GM21619 (cell line): ENCODE measurements around the gene CALM1.

Experiments used
- ATAC-seq: cut with Tn5 transposase; IDR thresholded peaks from one replicate; pipeline ENCODE4 v1.9.1; 2021; ENCODE audit not compliant: unreplicated experiment

Gene CALM1

DNA sequence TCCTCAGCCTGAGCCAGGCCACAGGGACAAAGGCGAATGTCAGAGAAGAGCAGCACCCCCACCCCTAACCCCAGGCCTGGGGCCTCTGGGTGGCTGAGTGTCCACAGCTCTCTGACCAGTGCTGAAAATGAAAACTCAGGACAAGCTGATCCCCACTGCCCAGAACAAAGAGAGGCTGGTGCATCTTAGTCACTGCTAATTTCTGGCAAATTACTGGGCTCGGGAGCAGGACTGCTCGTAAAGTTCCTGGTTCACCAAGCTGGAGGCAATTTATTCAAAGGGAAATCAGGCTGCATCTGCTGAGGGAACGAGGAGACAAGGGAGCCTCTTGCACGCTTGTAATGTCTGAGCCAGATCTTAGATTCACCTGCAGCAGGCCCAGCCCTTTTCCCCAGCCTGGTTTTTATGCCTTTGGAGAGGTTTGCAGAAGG is 43.2 kb downstream of the CALM1 start:
- no peak for ATAC-seq

DNA sequence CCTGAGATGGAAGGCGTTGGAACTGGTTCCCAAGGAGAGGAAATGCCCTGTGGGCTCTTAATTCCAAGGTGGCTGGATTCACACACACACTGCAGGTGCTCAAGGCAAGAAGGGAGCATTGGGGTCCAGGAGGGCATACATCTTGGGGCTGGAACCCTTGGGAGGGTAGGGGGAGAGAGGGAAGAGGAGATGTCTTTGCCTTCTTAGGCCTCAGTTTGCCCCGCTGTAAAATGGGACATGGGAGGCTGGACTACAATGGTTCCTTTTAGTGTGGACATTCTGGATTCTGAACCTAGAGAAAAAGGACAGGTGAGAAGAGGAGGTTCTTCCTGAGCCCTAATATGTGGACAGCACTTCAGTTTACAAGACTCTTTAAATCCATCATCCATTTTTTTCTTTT is 43.8 kb downstream of the CALM1 start:
- no peak for ATAC-seq

DNA sequence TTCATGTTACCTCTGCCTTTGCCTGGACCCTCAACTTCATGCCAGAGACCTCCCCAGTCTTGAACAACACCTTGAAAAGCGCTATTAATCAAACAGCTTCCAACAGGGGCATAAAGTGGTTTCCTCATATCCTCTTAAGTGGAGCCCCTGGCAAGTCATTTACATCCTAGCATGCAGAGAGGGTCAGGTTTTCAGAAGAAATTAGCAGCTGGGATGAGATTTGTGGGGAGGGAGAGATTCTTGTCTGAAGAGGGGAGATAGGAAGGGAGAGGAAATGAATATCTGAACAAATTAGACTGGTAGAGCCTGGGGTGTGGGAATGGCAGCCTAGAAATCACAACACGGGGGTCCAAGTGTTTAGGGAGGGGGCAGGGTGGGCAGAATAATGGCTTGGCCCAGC is 45.6 kb downstream of the CALM1 start:
- no peak for ATAC-seq

DNA sequence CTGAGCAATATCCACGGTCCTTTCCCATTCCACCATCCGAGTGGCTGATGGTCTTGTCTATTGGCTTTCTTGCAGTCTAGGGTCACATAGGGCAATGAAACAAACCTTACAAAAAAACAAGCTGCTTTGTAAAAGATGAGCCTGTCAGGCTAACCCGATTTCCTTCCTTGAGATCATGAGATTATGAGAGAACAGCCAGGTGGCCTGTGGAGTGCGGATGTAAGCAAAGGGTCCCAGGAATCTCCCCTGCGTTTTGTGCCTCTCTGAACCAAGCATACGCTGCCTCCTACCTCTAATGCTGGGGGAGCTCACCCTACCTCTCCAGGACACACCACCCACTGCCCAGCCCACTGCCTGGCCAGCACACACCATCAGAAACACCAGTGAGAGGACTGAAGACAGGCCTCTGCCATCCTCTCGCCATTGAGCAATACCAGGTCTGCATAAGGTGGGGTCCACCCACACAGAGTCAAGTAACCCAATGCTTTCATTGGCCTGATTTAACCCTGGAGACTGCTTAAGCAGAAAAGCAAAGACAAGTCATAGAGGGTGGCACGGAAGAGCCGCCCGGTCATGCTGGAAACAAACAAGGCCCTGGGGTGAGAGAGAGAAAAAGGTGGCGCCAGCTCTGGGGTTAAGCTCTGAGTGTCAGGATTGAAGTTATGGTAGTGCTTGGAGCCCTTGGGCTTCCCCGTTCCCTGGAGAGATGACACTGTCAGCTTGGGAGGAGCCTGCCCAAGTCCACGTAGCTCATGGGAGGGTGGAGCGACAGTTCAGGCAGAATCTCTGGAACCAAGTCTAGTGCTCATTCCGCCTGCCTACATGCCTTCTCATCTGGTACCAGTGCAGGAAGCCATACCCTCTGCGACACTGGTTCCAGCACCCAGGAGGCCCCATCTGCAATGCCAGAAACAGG is 46.6 kb downstream of the CALM1 start:
- no peak for ATAC-seq

DNA sequence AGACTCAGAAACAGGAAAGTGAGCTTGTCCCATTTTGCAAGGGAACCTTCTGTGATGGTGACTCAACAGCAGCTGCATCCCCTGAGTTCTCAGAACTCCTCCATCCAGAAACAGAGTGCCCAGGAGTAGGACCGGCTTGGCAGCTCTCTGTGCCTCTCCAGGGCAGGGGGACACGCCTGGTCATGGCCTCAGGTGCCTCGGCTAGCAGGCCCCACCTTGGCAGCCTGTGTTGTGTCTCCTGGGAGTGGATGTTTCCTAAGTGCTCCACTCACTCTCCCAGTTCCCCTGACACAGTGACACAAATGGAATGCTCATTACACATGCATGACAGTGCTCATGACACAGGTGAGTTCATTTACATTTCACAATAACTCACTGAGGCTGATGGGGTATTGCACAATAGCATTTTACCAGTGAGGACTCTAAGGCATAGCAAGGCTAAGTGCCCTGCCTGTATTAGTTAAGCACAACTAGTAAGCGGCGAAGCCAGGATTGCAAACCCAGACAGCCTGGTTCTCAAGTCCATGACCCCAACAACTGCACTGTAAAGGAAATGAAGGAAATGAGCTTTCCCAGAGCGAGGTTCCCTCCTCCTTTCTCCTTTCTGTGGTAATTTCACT is 47.4 kb downstream of the CALM1 start:
- no peak for ATAC-seq

DNA sequence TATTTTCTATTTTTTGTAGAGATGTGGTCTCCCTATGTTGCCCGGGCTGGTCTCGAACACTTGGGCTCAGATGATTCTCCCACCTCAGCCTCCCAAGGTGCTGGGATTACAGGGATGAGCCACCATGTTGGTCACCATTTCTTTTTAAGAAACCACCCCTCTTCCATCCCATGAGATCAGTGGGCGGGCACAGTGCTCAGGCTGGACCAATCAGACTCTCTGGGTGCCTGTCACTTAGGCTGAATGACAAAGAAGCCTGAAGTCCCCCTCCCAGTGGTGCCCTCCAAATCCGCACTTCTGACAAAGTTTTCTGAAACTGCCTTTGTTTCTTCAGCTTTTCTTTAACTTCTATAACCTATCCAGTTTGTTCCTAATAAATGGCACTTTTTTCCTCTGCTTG is 48.2 kb downstream of the CALM1 start:
- ATAC-seq, result no peak

DNA sequence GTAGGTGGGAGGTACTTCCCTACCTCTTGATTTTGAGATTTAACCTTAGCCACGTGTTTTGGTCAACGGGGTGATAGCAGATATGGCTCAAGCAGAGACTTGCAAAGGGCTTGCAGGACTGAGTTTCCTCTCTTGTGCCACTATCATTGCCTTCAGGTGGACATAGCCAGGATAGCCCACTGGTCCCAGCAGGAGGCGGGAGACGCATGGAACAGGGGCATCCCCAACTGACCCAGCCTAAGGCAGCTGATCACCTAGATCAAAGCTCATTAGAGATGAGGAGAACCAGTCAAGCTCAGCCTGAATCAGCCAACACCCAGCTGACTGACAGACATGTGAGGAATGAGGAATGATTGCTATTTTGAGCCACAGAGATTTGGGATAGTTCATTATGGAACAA is 49.6 kb downstream of the CALM1 start:
- ATAC-seq, result no peak

DNA sequence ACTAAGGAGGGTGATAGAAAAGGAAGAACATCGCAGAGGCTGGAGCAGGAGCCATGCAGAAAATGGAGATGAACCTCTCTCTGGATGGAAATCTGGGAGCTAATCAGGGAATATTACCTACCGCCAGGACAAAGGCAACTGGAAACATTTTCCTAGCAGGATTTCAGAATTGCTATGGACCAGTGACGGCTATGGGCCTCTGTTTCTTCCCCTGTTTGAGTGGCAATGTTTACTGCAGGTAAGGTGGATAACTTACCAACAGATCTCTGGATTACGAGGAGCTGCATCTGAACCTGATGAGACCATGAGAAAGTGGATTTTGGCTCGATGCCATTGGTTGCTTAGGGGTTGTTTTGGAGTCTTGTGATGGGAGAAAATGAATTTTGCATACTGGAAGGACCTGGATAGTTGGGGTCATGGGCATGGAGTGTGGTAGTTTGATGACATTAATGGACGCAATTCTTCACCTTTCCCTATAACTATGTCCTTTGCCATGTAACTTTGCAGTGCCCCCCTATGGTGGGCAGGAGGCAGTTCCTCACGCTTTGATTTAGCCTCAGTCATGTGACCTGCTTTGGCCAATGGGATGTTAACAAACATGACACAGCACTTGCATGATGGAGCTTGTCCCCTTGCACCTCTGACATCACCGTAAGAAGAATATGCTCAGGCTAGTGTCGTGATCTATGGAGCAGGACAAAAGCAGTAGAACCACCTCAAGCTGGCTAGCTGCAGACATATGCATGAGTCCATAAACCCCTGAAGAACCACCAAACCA is 51.1 kb downstream of the CALM1 start:
- ATAC-seq, result no peak

DNA sequence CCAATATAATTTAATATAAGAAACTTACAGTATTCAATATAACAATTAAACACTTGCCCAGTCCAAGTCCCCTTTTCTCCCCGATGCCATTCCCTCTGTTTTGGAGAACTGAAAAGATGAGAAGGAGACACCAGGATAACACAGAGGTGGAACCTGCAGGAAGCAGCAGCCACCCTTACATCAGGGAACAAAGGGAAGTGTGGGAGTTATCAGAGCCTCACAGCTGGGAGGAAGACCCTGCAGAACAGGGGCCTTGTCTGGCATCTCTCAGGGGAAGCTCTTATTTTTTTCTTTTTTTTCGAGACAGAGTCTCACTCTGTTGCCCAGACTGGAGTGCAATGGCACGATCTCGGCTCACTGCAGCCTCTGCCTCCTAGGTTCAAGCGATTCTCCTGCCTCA is 52.6 kb downstream of the CALM1 start:
- no peak for ATAC-seq

DNA sequence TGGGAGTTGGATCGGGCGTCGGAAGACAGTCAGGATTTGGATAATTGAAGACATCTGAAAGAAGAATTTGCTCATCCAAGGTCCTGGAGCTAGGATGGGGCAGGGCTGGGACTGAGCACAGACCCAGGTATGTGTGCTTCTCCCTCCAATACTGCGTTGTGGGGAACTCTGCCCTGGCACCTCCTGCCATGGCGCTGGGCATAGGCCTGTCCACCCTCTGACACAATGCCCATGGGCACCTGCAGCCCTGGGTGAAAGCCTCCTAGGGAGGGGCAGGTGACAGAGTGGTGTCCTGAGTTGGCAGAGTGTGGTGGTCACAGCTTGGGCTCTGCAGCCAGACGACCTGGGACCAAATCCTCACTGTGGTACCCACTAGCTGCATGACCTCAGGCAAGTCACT is 53.3 kb downstream of the CALM1 start:
- no peak for ATAC-seq

DNA sequence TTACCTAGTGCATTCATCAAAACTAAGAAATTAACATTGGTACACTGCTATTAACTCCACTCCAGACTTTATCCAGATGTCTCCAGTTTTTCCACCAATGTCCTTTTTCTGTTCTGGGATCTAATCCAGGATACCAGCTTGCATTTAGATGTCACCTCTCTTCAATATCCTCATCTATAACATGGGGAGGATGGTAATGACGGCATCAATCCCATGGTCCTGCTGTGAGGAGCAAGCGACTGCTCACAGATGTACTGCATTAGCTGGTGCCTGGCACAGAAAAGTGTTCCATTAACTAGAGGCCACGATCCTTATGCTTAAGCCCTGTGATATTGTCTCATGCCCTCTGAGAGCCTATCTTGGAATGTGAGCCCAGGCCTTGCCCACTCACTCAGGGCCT is 53.8 kb downstream of the CALM1 start:
- ATAC-seq, result no peak

DNA sequence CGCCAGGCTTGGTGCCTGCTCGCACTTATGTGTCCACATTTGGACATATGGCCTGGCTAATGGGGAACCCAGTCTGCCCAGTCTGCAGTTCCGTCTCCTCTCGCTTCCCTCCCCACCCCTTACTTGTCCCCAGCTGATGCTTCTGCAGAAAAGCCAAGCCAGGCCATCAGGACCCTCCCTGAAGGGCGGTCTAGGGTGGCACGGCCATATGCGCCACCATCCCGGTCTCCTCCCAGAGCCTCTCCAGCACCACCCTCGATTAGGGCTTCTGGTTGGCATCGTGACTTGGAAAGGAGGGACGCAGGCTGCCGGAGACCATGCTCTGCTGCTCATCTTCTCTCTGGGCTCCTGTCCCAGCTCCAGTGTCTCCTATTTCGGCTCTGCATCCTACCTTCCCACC is 54.6 kb downstream of the CALM1 start:
- ATAC-seq, result no peak

DNA sequence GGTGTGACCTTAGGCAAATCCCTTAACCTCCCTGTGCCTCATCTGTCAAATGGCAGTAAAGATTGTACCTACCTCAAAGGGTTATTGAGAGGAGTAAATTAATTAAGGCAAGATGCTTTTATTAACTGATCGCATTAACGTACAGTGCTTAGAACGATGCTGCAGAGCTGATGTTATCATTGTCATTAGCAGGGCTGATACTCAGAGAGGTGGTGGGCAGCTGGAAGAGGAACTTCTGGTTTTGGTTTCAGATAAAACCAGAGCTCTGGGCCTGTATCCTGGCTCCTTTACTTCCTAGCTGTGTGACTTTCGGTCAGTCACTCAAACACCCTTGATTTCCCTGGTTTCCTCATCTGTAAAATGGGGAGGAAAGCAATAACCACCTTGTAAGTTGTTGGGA is 55.1 kb downstream of the CALM1 start:
- no peak for ATAC-seq

DNA sequence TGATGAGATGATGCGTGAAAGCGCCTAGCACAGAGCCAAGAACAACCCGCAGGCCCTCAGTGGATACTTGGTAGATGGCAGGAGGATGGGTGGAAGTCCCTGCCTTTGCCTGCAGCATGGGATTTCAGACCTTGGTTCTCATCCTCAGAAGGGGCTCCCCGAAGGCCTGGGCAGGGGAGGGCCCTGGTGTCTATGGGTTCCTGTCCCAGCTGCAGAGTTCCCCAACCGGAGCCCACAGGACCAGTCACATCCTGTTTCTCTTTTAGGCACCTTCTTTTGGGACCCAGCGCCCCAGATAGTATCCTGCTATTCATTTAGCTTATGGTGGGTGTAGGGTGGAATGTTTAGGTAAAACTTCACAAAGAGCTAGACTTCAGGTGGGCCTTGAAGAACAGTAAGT is 55.5 kb downstream of the CALM1 start:
- ATAC-seq, result no peak

DNA sequence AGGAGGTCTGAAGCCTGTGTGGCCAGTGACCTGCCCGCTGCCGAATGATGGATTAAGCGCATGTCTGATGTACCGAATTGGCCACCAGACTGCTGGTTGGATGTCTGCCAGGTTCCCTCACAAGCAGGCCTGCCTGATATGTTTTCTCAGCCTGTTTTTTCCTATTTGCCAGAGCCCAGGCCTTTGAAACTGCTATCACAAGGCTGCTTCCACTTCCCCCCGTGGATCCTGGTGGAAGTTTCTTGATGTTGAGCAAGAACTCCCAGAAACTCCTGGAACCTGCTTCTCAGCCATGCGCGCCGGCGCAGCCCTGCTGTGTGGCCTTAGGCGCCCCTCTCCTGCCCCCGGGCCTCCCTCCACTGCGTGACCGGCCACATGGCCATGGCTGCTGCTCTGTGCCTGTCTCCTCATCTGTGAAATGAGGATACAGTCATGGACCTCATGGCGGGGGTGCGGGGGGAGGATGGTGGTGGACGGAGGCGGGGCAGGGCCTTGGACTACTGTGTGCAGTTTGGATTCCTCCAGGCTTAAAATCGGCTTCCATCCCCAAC is 56.6 kb downstream of the CALM1 start:
- no peak for ATAC-seq

DNA sequence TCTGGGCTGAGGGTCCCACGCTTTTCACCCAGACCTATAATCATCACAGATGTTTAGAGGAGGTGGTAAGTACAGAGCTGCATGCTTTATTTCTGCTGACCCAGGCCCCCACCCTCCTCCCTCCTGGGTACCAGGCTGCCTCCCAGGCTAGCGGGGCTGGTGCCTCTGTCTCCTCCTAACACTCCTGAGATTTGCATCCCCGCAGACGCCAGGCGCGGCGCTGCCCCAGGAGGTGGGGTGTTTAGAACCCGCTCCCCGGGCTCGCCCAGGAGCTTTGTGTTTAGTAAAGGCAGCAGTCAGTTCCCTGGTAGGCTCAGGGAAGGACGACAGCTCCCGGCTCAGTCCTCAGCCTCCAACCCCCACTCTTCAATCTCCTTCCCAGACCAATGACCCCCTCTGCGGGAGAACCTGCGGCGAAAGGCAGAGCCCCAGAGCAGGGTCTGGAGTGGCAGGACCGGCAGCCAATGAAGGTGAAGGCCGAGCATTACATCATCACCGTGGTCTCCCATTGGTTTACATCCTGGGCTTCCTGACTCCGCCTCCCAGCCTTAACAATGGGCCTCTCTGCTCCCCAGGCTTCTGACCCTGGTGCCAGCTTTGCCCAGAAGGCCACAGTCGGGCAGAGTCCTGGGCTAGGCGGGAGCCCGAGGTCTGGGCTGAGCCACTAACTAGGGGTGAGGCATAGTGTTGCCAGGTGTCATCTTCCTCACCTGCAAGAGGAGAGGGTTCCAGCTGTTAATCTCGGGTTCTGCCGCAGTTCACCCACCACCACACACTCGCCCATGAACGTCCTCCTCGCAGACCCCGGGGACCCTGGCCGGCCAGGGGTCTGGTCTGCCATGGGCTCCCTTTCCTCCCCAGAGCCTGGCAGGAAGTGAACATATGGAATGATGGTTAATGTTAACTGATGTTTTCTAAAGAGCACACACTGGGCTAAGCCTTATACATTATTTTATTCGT is 57.5 kb downstream of the CALM1 start:
- no peak for ATAC-seq

DNA sequence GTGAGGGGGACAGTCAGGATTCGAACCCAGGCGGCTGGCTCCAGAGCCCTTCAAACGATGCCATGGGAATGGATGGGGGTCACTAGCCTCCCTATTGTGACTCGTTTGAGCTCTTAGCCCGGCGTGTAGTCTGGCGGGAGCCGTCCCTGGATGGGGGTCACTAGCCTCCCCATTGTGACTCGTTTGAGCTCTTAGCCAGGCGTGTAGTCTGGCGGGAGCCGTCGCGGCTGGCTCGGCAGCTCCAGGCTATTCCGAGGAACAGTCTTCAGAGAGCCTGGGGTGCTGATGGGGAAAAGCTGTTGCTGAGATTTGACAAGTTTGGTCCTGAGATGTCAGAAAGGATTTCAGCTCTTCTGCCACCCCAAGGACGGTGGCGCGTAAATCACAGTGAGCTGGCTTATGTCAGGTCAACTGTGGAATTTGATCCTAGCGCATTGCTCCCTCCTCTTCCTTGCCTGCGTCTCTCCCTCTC is 58.3 kb downstream of the CALM1 start:
- no peak for ATAC-seq

DNA sequence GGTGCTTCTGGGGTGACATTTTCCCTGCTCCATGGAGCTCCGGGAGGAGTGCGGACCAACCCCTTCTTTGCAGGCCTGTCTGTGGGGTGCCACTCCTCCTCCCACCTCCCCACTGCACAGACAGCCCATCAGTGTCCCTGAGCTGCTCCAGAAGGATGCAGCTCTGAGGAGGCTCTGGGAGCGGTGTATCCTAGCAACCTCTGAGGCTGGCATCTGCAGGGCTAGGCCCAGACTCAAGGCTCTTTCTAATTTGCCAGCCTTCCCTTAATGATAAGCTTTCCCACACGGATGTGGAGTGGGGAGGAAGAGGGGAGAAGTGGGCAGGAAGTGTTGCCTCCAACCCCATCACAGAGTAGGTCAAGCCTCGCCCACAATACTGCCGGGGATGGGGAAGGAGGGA is 59.7 kb downstream of the CALM1 start:
- ATAC-seq, result no peak

DNA sequence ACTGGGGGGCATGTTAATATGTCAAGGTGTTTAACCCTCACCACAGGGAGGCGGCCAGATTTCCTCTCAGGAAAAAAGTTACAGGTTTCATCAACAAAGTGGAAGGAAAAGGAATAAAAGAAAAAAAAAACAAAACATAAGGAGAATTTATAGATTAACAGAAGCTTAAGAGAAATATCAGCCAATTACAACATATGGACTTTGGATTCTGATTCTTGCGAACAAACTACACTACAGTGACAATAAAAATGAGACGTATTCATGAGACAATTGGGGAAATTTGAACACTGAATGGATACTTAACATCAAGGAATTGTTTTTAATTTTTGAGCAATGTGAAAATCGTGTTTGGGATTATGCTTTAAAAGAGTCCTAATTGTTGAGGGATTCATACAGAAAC is 60.4 kb downstream of the CALM1 start:
- ATAC-seq, result no peak
